ENCODE data around the gene CDH23. TPM values are rescaled to one million over a fixed set of nuclear protein-coding genes. Genes with fewer than 3 reads are reported as not detected.

Gene CDH23
- total and polyA plus RNA-seq, 9 of the 15 experiments (the other 6 are each of a cell fraction or from before 2014, with no cell fraction given): 0.18 to 1.2 (median 0.47) TPM

DNA sequence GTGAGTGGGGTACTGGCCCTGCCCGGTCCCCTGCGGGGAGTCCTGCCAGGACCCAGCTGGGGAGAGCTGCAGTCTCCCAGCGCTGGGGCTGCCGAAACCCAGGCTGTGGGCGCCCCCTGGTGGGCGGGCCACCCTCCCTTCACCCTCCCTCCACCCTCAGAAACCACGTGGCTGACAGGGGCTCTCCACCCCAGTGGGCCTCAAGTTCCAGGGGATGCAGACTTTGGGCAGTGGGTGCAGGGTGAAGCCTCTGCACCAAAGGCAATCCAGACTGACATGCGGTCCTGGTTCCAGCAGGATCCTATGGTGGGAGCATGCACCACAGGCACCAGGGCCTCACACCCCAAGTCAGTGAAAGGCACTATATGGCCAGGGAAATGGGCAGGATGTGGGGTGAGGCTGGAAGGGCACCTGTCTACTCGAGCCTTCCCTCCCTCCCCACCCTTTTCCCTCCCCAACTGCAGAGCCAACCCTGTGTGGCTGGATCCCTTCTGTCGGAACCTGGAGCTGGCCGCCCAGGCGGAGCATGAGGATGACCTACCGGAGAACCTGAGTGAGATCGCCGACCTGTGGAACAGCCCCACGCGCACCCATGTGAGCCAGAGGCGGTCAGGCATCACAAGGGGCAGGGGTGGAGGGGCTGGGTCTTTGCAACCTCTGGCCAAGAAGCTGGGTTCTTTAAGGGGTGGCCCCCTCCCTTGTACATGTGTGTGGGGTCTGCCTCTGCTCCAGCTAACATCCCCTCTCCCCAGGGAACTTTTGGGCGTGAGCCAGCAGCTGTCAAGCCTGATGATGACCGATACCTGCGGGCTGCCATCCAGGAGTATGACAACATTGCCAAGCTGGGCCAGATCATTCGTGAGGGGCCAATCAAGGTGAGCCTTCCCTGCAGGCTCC is 415.5 kb downstream of the CDH23 start (continued):
- TF ChIP-seq E2F4 (CRISPR knock-in tag; IDR thresholded peaks at IDR 0.05; ENCODE audit: low read depth): no peak
- TF ChIP-seq MCM5 (IDR thresholded peaks at IDR 0.05; ENCODE audit: low read depth): no peak
- peak; percentile 41 to 68 for TF ChIP-seq E2F6 (IDR thresholded peaks at IDR 0.05; ENCODE audit: borderline replicate concordance in 1 of 2, extremely low read depth in 1 of 2, insufficient read depth in 1 of 2, insufficient read length in 1 of 2, low read depth in 1 of 2, low read length in 1 of 2, poor library complexity in 1 of 2, severe bottlenecking in 1 of 2)
- TF ChIP-seq, protein P1, sequence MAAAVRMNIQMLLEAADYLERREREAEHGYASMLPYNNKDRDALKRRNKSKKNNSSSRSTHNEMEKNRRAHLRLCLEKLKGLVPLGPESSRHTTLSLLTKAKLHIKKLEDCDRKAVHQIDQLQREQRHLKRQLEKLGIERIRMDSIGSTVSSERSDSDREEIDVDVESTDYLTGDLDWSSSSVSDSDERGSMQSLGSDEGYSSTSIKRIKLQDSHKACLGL (CRISPR knock-in tag; IDR thresholded peaks at IDR 0.05; ENCODE audit: borderline replicate concordance, poor library complexity, severe bottlenecking): no peak
- TF ChIP-seq MTA1 (IDR thresholded peaks at IDR 0.05; ENCODE audit: borderline replicate concordance): no peak
- TF ChIP-seq, protein P2, sequence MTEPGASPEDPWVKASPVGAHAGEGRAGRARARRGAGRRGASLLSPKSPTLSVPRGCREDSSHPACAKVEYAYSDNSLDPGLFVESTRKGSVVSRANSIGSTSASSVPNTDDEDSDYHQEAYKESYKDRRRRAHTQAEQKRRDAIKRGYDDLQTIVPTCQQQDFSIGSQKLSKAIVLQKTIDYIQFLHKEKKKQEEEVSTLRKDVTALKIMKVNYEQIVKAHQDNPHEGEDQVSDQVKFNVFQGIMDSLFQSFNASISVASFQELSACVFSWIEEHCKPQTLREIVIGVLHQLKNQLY (CRISPR knock-in tag; conservative IDR thresholded peaks at IDR 0.05): peak in 1 of 2 experiments; percentile 82; a peak in 1 of 4 replicates
- no peak for TF ChIP-seq RNF2 (IDR thresholded peaks at IDR 0.05)
- TF ChIP-seq JUN (IDR thresholded peaks at IDR 0.05; ENCODE audit: borderline replicate concordance, low read depth, low read length): 0 out of 2 replicates have a peak, but pooled peaks have one; percentile 8
- no peak for TF ChIP-seq JUN (CRISPR knock-in tag; IDR thresholded peaks at IDR 0.05; ENCODE audit: borderline replicate concordance)
- TF ChIP-seq DMBX1 (CRISPR knock-in tag; IDR thresholded peaks at IDR 0.05; ENCODE audit: borderline replicate concordance): no peak
- no peak for TF ChIP-seq AFF1 (IDR thresholded peaks at IDR 0.05; ENCODE audit: low read depth in 1 of 2, partially characterized antibody in 2 of 2)
- no peak for TF ChIP-seq MLLT1 (IDR thresholded peaks at IDR 0.05)
- peak; percentile 16; the same call in 1 of the 2 replicates for TF ChIP-seq KLF13 (tag; IDR thresholded peaks at IDR 0.05; ENCODE audit: borderline replicate concordance, low read depth)
